ENCODE data around the gene IL36A. TPM values are rescaled to one million over a fixed set of nuclear protein-coding genes. Genes with fewer than 3 reads are reported as not detected.

Gene IL36A
- total RNA-seq, 2 donors from 2014 or later, result not detected

DNA sequence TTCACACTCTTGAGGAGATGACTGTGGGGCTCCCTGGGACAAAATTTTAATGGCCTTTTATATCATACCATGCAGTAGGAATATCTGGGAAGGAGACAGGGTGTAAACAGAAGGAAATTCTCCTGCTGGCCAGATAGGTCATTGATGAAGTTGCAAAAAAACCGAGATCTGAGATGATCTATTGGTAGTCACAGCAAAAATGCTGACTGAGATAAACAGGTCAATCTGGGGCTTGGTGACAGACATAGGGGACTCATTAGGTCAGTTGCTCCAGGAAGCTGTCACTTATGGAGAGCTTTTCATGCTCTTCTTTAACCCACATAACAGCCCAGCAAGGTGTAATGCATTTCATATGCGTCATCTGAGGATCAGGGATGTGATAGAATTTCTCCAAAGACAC is 2.6 kb upstream of the IL36A start:
- no peak for ATAC-seq (ENCODE audit: insufficient number of reproducible peaks, low FRiP score, low read depth)
- no peak for DNase-seq (ENCODE audit: low spot score)
- TF ChIP-seq, protein P1, sequence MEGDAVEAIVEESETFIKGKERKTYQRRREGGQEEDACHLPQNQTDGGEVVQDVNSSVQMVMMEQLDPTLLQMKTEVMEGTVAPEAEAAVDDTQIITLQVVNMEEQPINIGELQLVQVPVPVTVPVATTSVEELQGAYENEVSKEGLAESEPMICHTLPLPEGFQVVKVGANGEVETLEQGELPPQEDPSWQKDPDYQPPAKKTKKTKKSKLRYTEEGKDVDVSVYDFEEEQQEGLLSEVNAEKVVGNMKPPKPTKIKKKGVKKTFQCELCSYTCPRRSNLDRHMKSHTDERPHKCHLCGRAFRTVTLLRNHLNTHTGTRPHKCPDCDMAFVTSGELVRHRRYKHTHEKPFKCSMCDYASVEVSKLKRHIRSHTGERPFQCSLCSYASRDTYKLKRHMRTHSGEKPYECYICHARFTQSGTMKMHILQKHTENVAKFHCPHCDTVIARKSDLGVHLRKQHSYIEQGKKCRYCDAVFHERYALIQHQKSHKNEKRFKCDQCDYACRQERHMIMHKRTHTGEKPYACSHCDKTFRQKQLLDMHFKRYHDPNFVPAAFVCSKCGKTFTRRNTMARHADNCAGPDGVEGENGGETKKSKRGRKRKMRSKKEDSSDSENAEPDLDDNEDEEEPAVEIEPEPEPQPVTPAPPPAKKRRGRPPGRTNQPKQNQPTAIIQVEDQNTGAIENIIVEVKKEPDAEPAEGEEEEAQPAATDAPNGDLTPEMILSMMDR (IDR thresholded peaks at IDR 0.05), result no peak

DNA sequence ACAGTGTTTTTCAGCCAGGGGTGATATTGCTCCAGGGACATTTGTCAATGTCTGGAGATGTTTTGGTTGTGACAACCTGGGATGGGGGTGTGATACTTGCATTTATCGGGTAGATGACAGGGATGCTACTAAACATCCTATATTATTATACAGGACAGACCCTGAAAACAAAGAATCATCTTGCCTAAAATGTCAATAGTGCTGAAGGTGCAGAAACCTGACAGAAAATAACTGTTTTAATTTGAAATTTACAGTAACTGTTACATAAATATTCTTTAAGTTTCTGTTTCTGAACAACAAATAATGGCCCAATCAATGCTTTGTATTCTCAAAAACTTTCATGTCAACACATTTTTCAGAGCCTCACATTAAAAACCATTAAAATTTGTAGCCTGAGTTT is 2.0 kb downstream of the IL36A start:
- TF ChIP-seq, protein P1 (IDR thresholded peaks at IDR 0.05), result no peak
- no peak overlapping the region for H3K27ac ChIP-seq
- H3K27me3 ChIP-seq (replicated peaks; ENCODE audit: insufficient read depth), result no peaks in the 10 kb centered on the region
- H3K4me1 ChIP-seq (ENCODE audit: control insufficient read depth in 1 of 2, low read depth in 2 of 2), result no peaks in the 10 kb centered on the region
- ATAC-seq (ENCODE audit: insufficient number of reproducible peaks, low FRiP score, low read depth) (no peak), DNase-seq (ENCODE audit: low spot score) (no peak)
- H3K36me3 ChIP-seq, result no peaks in the 10 kb centered on the region
- H3K9me3 ChIP-seq, result no peaks in the 10 kb centered on the region
- H3K4me3 ChIP-seq, result no peak overlapping the region

More for the DNA sequence above, 2.6 kb upstream of the IL36A start:
- Histone ChIP-seq H3K9me3 (no peaks in the 10 kb centered on the region), H3K4me1 (ENCODE audit: control insufficient read depth in 1 of 2, low read depth in 2 of 2) (no peaks in the 10 kb centered on the region), H3K27me3 (replicated peaks; ENCODE audit: insufficient read depth) (no peaks in the 10 kb centered on the region), H3K27ac (no peak overlapping the region), H3K4me3 (no peak overlapping the region), H3K36me3 (no peaks in the 10 kb centered on the region)

DNA sequence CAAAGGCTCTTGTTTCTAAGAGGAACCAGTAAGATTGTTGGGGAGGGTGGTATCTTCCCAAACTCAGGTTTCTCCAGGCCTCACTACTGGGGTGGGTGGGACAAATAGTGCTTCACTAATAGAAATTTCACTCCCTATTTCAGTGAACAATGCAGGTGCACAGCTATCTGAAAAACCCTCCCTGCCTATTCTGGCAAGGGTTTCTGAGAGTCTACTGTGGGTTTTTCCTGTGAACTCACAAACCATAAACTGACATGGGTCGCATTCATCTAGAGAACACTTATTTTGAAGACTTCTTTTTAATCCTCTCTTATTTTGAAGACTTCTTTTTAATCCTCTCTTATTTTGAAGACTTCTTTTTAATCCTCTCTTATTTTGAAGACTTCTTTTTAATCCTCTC is 4.4 kb downstream of the IL36A start:
- no peak for DNase-seq (ENCODE audit: low spot score)
- no peaks in the 10 kb centered on the region for H3K27me3 ChIP-seq (replicated peaks; ENCODE audit: insufficient read depth)
- ATAC-seq (ENCODE audit: insufficient number of reproducible peaks, low FRiP score, low read depth), result no peak
- H3K4me3 ChIP-seq, result no peak overlapping the region
- H3K4me1 ChIP-seq (ENCODE audit: control insufficient read depth in 1 of 2, low read depth in 2 of 2), result no peaks in the 10 kb centered on the region
- H3K27ac ChIP-seq, result no peak overlapping the region
- TF ChIP-seq, protein P1 (IDR thresholded peaks at IDR 0.05), result no peak
- H3K9me3 ChIP-seq, result no peaks in the 10 kb centered on the region
- H3K36me3 ChIP-seq, result no peaks in the 10 kb centered on the region

DNA sequence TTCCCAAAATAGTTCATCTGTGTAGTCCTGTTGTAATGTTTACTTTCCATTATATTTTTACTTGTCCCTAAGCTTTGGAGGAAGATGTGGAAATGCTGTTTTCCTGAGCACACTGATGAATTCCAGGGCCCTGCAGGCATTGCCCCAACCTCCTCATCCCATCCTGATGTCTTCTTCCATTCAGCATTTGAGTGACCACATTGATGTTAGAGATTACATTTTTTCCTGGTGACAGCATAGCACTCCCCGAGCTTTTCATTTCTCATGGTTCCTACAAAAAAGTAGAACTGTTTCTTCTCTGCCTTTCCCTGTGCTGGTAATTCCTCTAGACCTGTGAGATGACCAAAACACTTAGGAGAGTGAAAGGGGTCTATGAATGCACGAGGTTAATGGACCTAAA is 4.8 kb downstream of the IL36A start:
- Histone ChIP-seq H3K27me3 (replicated peaks; ENCODE audit: insufficient read depth) (no peaks in the 10 kb centered on the region), H3K36me3 (no peaks in the 10 kb centered on the region), H3K4me1 (ENCODE audit: control insufficient read depth in 1 of 2, low read depth in 2 of 2) (no peaks in the 10 kb centered on the region), H3K27ac (no peak overlapping the region), H3K4me3 (no peak overlapping the region), H3K9me3 (no peaks in the 10 kb centered on the region)
- TF ChIP-seq, protein P1 (IDR thresholded peaks at IDR 0.05), result no peak
- ATAC-seq (ENCODE audit: insufficient number of reproducible peaks, low FRiP score, low read depth) (no peak), DNase-seq (ENCODE audit: low spot score) (no peak)

DNA sequence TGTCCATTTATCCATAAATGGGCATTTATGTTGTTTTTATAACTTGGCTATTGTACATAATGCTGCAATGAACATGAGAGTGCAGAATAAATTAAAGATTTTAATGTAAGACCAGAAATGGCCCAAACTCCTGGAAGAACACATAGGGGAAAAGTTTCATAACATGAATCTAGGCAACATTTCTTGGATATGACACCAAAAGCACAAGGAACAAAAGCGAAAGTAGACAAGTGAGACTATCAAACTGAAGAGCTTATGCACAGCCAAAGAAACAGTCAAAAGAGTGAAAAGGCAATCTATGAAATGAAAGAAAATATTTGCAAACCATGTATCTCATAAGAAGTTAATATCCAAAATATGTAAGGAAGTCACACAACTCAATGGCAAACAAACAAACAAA is 5.8 kb downstream of the IL36A start:
- Histone ChIP-seq H3K4me1 (ENCODE audit: control insufficient read depth in 1 of 2, low read depth in 2 of 2) (no peaks in the 10 kb centered on the region), H3K27ac (no peak overlapping the region), H3K36me3 (no peaks in the 10 kb centered on the region), H3K9me3 (no peaks in the 10 kb centered on the region), H3K4me3 (no peak overlapping the region), H3K27me3 (replicated peaks; ENCODE audit: insufficient read depth) (no peaks in the 10 kb centered on the region)
- no peak for DNase-seq (ENCODE audit: low spot score)
- no peak for ATAC-seq (ENCODE audit: insufficient number of reproducible peaks, low FRiP score, low read depth)
- TF ChIP-seq, protein P1 (IDR thresholded peaks at IDR 0.05), result no peak
